Sciatic nerve (tissue), 2 donors: ENCODE data around the gene ZBTB16. TPM values are rescaled to one million over a fixed set of nuclear protein-coding genes. Genes with fewer than 3 reads are reported as not detected.

Source experiments
- ATAC-seq: fragments of 200-7000 bp; cut with Tn5 transposase; one replicate; pipeline ENCODE4 v1.9.1; 2020; ENCODE audit warnings: mild to moderate bottlenecking, moderate library complexity
- DNase-seq: peaks from one replicate; pipeline ENCODE4 v3.0.0-alpha.2; 2020; ENCODE audit warnings: low spot score
- intact Hi-C: fragments of 100-400 bp; cut with DNase I; formaldehyde crosslinking; loops from one replicate; pipeline ENCODE4 v1.14.2; 2022
- total RNA-seq: library from RNA; stranded (reverse); fragmentation: NEBNext Ultra II Directional; extraction: Animal tissue kit (Norgen Biotek cat#: 25700); gene quantifications from one replicate; pipeline ENCODE4 v1.2.1, GENCODE V29; 2021
- donor health status: DM: no; HTN: no; CAD: no.
- donor health status: DM: no; HTN: no; CAD: no.

ZBTB16 gene
- total RNA-seq, 1 donor from 2014 or later: 22.7 TPM

DNA sequence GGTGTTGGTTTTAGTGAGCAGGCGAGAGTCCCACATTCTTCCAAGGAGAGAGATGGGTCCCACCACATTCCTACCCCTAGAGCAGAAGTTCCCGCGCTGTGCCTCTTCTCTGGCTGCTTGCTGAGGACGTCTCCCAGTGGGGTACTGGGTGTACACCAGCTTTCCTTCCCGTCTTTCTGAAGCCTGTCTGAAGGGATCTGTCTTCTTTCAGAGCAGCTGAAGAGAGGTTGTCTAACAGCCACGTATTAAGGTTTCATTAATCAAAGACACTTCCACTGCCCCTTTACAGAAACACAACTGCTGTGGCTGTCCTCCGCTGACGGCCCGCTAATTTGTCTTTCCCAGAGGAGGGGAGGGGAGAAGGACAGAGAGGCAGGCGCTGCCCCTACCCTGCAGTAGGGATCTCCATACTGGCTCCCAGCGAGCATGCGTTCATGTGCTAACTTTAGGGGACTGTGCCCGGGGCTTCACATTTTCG is 56.0 kb downstream of the ZBTB16 start:
- intact Hi-C loops: no loop called here
- no peak for ATAC-seq

DNA sequence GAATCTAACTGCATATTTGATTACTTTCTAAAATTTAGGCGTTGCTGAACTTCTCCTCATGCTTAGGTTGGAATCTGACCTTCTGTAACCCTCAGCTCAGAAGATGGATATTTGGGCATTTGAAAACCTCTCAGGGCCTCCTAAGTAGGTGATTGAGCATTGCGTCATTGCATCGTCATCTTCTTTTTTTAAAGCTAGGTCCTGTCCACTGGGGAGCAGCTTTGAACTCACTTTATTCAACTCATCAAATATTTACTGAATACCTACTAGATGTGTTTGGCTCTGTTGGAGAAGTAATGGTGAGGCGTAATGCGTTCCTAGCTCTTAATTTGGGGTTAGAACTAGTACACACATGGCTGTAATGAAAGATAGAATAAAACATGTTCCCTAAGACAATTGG is 56.8 kb downstream of the ZBTB16 start:
- intact Hi-C loops: no loop called here
- DNase-seq (no peak), ATAC-seq (no peak)

More for the DNA sequence above, 56.0 kb downstream of the ZBTB16 start:
- DNase-seq: no peak

DNA sequence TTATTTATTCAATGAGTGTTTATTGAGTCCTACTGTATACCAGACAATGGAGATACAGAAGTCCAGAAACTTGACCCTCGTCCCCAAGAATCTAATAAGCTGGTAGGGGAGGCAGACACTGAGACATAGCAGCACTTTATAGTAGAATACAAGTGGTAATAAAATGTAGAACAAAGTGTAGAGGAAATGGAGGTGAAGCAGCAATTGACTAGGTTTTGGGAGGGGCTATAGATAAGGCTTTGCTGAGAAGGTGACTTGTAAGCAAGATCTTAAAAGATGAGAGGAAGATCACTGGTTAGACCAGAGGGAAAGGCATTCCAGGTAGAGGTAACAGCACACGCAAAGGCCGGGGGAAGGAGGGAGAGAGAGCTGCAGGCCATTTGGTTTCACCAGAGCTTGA is 57.3 kb downstream of the ZBTB16 start:
- DNase-seq (no peak), ATAC-seq (no peak)
- intact Hi-C loops: no loop called here

DNA sequence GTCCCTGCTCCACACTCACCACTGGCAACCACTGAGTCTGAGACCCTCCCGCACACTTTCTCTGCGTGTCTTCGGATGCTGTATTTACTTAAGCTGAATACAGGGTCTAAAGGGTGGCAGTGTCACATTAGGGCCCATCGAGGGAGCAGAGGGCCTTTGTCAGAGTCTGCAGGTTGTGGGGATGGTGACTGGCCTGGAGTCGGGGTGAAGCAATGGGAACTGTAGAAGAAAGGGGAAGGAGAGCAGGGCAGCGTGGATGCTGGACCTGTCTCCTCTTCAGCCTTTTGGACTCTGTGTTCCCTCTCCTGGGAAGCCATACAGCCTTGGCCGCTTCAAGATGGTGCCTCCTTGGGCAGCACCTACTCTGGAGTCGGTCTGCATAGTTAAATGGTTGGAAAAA is 61.1 kb downstream of the ZBTB16 start:
- intact Hi-C loops: no loop called here
- DNase-seq: no peak
- ATAC-seq: no peak

DNA sequence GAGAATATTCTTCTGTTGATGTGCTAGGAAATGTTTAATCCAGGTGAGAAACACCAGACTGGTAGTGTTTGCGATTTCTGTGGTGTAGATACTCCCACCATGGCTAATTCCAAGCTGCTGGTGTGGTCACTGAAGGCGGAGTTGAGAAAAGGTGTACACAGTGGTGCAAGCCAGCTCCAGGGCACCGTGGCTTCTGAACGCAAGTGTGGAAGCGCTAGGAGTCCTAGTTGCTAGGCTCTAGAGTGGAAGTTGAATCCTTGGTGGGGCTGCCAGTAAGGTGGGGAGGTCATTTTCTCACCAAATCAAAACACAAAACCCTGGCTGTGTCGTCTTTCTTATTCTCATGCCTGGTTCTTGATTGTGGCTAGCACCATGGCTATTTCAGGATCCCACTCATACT is 61.6 kb downstream of the ZBTB16 start:
- no peak for DNase-seq
- intact Hi-C loops: no loop called here
- no peak for ATAC-seq

DNA sequence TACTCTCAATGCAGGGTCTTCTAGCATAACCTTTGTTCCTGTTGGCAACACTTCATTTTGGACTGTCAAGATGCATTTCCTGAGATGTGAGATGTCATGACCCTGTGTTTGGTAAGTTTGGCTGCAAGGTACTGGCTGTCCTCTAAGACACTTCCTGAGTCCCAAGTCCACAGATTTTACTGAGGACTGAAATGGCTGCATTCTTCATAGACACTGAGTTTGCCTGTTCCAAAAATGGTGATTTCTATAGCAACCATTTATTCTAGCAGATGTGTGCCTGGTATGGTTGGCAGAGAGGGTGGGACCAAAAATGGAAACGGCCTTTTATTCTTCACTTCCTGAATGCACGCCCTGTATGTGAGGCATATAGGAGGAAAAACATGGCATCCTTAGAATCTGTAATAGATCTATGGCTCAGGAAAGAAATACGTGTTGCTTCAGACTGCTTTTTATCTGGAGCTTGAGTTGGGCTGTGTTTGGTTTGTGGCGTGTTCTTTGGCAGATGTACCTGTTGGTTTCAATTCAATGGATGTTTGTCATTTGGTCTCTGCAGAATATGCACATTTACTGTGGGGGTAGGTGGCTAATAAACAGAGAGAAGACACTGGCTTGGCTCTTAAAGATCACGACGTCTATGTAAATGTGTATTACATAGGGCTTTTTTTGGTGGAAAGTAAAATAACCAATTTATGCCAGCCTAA is 62.4 kb downstream of the ZBTB16 start:
- ATAC-seq: no peak
- intact Hi-C loops: no loop called here
- no peak for DNase-seq

DNA sequence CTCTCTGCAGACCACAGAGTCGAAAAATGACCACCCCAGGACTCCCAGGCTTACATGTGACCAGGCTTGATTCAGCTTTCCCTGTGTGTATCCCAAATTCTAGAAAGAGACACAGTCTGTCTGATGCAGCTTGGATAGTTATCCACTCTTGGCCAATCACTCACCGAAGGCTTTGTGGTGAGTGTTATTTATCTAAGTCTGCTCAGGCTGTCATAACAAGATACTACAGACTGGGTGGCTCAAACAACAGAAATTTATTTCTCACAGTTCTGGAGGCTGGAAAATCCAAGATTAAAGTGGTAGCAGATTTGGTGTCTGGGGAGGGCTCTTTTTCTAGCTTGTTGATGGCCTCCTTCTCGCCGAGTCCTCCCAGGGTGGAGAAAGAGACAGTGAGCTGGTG is 63.2 kb downstream of the ZBTB16 start:
- DNase-seq (no peak), ATAC-seq (peak; percentile 25)
- intact Hi-C loops: no loop called here

DNA sequence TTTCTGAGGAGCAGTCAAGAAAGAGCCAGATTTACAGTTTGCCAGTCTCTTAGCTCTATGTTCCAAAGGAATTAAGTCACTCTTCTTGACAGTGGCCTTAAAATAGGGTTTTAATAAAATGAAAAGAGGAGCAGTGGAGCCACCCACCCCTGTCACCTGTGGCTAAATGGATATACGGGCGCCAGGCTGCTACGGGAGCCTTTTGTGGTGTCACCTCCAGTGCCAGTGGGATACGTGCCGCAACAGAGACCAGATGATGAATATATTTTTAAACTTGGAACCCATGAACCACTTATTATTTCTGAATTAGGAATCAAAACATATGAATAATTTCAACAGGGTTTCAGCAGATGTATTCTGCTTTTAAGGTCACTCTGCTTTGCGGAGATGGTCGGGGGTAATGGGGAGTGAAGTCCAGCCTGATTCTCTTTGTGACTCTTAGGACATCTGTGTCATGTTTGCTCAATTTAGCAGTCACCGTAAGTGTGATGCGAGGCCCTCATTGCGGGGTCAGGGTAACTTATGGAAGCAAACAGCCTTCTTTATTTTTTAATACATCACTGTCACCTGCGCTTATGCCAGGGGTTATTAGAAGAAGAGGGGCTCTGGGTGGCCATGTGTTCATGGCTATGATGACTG is 64.3 kb downstream of the ZBTB16 start:
- DNase-seq (no peak), ATAC-seq (no peak)
- intact Hi-C loops: no loop called here

DNA sequence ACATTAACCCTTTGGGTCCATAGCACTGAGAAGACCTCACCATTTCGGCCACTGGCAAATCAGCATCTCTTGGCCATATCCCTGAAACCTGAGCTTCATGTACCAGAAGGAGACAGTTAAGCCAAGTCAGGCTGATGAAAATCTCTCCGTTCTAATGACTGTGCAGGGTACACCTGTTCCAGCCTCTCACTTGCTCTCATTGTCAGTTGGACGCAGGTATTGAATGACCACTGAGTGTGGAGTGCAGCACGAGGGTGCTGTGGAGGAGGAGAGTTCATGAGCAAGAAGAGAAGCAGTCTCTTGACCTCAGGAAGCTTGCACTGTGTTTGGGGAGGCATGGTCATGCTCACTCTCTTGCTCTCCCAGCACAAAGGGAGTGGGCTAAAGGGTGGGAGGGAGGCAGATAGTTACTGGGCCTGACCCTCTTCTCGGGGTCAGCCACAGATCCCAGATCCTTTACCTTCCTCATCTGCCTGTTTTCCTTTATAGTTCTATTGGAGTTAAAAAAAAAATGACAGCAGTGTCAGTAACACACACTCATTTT is 65.2 kb downstream of the ZBTB16 start:
- intact Hi-C loops: no loop called here

DNA sequence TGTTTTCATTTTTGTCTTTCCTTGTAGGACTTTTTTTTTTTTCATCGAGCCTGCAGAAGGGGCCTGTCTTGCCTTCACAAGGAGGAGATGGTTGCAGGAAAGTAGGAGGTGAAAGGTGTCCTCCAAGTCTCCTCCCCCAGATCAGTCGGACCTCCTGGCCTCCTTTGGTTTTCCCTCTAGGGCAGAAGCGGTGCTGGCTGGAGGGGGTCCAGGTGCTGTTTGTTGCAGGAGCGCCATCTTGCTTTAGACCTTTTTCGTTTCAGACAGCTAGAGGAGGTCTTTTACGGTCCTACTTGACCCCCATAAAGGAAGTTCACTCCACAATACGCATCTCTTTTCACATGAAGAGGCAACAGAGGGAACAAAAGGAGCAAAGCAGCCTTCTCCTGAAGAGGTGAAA is 66.0 kb downstream of the ZBTB16 start:
- DNase-seq: no peak
- no peak for ATAC-seq
- intact Hi-C loops: no loop called here

More for the DNA sequence above, 65.2 kb downstream of the ZBTB16 start:
- no peak for DNase-seq
- ATAC-seq: no peak

DNA sequence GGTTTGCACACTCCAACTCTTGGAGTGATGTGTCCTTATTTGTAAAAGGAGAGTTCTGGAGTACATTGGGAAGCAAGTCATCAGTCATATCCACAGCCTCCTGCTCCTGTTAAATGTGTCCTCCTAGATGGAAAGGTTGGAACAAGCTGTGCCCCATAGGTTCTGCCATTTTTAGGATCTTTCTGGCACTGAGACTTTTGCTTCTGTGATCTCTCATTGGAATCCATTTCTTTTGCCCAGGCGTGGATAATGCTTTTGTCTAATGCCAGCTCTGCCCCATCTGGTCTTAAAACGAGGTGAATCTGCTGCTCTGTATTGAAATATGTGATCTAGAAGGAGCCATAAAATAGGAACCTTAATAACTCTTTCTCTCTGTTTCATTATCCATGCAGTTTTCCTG is 66.4 kb downstream of the ZBTB16 start:
- intact Hi-C loops: no loop called here
- DNase-seq: no peak
- no peak for ATAC-seq

DNA sequence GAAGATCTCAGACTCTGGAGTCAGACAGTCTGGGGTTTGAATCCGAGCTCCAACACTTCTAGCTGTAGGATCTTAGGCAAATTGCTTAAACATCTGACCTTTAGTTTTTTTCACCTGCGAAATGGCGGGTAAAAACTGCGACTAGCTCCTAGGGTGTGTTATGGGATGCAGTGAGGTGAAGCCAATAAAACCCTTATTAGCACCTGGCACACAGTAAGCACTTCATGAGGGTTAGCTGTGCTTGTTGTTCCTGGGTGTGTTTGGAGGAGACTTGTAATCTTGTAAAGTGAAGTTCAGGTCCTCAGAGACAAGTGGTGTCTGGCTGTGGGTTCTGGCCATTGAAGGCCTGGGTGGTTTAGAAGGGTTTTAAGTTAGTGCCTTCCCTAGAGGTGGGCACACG is 68.9 kb downstream of the ZBTB16 start:
- DNase-seq (no peak), ATAC-seq (no peak)
- intact Hi-C loops: no loop called here

DNA sequence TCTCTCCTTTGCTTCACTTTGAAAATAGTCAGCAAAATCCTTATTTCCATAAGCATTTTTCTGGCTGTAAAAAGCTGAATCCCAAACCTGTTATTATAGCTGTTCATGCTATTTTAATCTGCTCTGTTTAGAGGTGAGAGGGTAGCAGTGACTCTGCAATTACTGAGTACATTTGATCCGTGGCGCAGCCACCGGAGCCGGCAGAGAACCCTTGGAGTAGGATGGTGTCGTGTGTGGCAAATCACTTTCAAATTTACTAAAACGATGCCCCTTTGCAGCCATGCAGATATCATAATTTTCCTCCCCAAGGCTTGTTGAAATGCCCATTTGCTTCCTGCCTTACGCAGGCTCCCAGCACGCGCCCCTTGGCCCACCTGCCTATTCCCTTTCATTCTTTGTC is 69.6 kb downstream of the ZBTB16 start:
- DNase-seq (no peak), ATAC-seq (no peak)
- intact Hi-C loops: no loop called here

DNA sequence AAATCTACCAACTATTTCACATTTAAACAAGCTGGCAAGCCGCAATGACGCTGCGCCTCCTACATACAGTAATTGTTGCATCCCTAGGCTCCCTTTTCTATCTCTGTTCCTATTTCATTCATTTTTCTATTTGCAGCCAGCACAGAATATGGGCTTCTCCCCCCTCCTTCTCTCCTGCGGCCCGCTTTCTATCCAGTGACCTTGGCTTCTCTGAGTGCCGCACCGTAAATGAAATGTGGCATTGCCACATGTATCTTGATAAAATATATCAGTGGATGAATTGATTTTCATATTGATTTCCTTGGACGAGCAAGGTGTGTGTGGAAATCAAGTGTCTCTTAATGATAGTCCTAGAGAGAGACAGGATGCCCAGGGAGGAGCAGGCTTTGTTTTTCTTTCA is 70.2 kb downstream of the ZBTB16 start:
- DNase-seq (no peak), ATAC-seq (no peak)
- intact Hi-C loops: no loop called here

DNA sequence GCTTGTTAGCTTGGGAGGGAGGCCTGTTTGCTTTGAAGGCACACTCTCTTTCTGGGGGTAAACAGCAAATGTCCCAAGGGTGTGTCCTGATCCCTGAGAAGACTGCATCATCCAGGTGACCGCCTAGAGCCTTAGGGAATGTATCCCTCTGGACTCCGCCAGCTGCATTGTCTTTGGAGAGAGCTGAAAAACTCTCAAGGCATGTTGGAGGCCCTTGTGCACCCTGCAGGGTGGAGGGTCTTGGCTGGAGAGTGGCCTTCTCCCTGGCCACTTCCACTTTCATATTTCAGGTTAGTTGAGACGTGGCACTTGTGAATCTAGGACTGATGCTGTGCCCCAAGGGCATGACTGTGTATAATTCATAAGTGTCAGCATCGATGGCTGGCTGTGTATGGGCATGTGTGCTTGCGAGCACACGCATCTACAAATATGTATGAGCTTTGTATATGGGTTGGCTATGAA is 70.6 kb downstream of the ZBTB16 start:
- ATAC-seq (no peak), DNase-seq (no peak)
- intact Hi-C loops: no loop called here

DNA sequence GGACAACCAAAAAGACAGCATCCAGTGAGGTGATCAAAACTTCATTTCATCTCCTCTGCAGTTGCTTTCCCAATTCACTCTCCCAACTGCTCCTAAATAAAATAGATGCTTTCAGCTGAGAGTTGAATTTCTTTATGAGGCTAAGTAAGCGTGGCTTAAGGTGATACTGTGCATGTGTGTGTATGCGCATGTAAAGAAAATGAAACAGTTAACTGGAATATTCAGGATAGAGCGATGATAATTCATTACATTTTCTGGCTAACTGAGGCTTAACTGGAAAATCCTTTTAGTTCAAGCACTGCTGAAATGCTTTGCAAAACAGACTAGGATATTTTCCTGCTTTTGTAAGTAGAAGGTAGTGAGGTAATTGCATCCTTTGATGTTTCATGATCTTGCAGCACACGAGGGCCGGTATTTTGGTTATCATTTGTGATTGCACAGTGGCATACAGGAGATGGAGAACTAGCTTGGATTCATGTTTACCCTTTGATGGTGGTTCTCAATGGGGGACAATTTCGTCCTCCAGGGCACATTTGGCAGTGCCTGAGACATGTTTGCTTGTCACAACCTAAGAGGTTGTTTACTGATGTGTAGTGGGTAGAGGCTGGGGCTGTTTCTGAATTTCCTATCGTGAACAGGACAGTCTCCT is 71.2 kb downstream of the ZBTB16 start:
- ATAC-seq (no peak), DNase-seq (no peak)
- intact Hi-C loops: no loop called here

DNA sequence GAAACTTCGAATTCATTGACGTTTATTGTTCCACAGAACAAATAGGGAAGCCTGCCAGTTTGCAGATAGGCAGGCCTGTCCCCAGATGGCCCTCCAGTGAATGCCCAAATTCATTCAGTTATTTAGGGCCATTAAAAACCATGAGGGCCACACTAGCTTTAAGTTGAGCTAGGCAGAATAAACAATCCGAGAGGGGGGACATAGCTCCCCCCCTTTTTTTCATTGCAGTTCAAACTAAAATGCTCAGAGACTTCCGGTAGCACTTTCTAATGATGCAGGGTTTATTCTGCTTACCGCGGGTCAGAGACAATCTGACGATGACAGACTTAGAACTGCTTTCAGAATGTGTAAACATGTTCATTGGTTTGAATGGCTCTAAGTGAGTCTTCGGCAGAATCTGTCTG is 72.0 kb downstream of the ZBTB16 start:
- DNase-seq: no peak
- no peak for ATAC-seq
- intact Hi-C loops: no loop called here

DNA sequence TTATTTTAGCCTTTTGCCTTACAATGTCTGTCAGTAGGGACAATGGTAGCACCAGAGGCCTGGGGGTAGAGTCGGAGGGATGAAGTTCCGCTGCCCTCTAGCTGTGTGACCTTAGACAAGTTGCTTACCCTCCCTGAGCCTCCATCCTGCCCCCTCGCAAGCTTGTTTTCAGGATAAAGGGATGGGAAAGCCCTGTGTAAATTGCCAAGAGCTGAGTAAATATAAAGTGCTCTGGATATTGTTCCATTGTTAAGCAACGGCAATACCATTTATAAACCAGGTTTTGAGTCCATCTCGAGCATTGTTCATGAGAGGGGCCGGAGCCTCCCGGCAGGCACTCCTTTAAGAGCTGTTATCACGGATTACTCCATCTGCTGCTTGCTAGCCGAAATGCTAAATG is 72.9 kb downstream of the ZBTB16 start:
- ATAC-seq (no peak), DNase-seq (no peak)
- intact Hi-C loops: no loop called here

DNA sequence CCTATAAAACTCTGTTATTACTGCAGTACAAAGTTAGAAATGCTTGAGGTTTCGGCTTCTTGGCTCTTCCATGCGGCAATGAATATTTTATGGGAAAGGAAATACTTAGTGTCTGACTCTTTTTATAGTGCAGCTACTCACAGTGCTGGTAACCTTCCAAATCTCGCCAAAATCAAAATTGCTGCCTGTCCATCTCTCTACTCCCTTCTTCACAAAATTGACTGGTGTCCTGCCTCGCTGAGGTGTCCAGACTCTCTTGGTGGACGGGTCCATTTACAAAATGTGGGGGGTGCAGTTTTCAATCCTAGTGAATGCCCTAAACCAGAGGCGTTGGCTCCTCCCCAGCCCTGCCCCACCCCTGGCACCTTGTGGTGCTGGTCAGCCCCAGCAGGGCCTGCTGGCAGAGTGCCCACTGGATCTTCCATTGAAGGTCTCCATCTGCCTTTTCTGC is 73.5 kb downstream of the ZBTB16 start:
- ATAC-seq (peak; percentile 7), DNase-seq (peak; percentile 76)
- intact Hi-C loops: no loop called here
